ENCODE results near the gene HLA-DOA. TPM values are rescaled to one million over a fixed set of nuclear protein-coding genes. Genes with fewer than 3 reads are reported as not detected.

HLA-DOA gene
- total RNA-seq, 1 experiment from 2014 or later, result 4.1 TPM

DNA sequence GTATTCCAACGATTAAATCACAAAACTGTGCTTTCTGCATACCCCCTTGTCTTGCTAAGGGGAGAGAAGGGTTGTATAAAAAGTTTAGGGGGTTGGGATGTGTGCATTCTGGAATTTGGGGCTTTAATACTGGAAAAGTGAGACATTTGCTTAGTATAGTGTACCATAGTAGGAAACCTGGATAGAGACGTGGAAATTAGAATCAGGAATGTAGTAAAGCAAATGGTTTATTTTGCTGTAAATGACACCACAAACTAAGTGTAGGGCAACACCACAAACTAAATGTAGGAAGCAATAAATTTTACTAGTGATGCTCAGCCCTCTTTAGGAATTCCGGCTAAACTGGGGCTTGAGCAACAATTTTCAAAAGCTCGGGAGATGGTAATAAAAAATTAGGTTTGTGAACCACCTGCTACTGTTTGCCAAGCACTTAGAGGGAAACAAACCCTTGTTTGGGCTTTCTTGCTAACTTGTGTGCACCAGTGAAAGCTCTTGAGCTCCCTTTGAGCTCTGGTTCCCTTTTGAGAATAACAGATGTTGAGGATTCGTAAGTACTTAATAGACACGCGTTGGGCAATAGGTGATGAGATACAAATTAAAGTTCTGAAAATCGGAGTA, 27.2 kb downstream of the HLA-DOA start:
- CTCF ChIA-PET, result interaction anchor here (1.1 to 5.3 kb wide), 3 partner anchors 11 to 49 kb away, joined by 3 to 143 read pairs (median 4); partner anchors contain the start of genes BRD2 and HLA-DMA
- intact Hi-C loops (cut with micrococcal nuclease; ENCODE audit: unreplicated experiment), result no loop called here
- Mint-ChIP-seq H3K27ac (ENCODE audit: unreplicated experiment) (peak overlapping the region; percentile 57), H3K27me3 (ENCODE audit: unreplicated experiment) (peaks cover 14% of the 10 kb centered on the region), H3K4me3 (ENCODE audit: low read depth, unreplicated experiment) (no peak overlapping the region), H3K36me3 (ENCODE audit: insufficient read depth, unreplicated experiment) (peaks cover 60% of the 10 kb centered on the region), H3K4me1 (ENCODE audit: low read depth, unreplicated experiment) (peaks cover 63% of the 10 kb centered on the region), H3K9me3 (ENCODE audit: low read depth, unreplicated experiment) (no peaks in the 10 kb centered on the region)
- BruUV-seq (replicated peaks), result no TSS peak
- DNase-seq, result no peak
- no peak for TF ChIP-seq CTCF (IDR thresholded peaks at IDR 0.05; ENCODE audit: unreplicated experiment)

- Mint-ChIP-seq H3K4me1 (ENCODE audit: low read depth, unreplicated experiment) (peaks cover 78% of the 10 kb centered on the region), H3K27me3 (ENCODE audit: unreplicated experiment) (no peaks in the 10 kb centered on the region), H3K36me3 (ENCODE audit: insufficient read depth, unreplicated experiment) (peaks cover 76% of the 10 kb centered on the region), H3K27ac (ENCODE audit: unreplicated experiment) (peak overlapping the region; percentile 69), H3K9me3 (ENCODE audit: low read depth, unreplicated experiment) (no peaks in the 10 kb centered on the region), H3K4me3 (ENCODE audit: low read depth, unreplicated experiment) (no peak overlapping the region)
- TF ChIP-seq CTCF (IDR thresholded peaks at IDR 0.05; ENCODE audit: unreplicated experiment), result no peak
- no TSS peak for BruUV-seq (replicated peaks)
- intact Hi-C loops (cut with micrococcal nuclease; ENCODE audit: unreplicated experiment), result no loop called here
- CTCF ChIA-PET, result interaction anchor here (1.4 kb wide), 1 partner anchor 142 kb away, joined by 8 read pairs; the partner anchor contains the start of gene TAP2
- DNase-seq, result no peak
Measured at GRCh38 chr6:32980488-32981038, 28.8 kb downstream of the HLA-DOA start.

- peaks cover 83% of the 10 kb centered on the region for H3K36me3 Mint-ChIP-seq (ENCODE audit: insufficient read depth, unreplicated experiment)
- no peak overlapping the region for H3K4me3 Mint-ChIP-seq (ENCODE audit: low read depth, unreplicated experiment)
- CTCF ChIA-PET, result interaction anchor here (0.7 to 1.4 kb wide), 3 partner anchors 14 to 449 kb away, joined by 3 to 8 read pairs (median 3); partner anchors contain the start of gene TAP2
- no peaks in the 10 kb centered on the region for H3K9me3 Mint-ChIP-seq (ENCODE audit: low read depth, unreplicated experiment)
- intact Hi-C loops (cut with micrococcal nuclease; ENCODE audit: unreplicated experiment), result no loop called here
- no peak for DNase-seq
- H3K4me1 Mint-ChIP-seq (ENCODE audit: low read depth, unreplicated experiment), result peaks cover 78% of the 10 kb centered on the region
- no peaks in the 10 kb centered on the region for H3K27me3 Mint-ChIP-seq (ENCODE audit: unreplicated experiment)
- TF ChIP-seq CTCF (IDR thresholded peaks at IDR 0.05; ENCODE audit: unreplicated experiment), result no peak
- BruUV-seq (replicated peaks), result no TSS peak
- H3K27ac Mint-ChIP-seq (ENCODE audit: unreplicated experiment), result peak overlapping the region; percentile 69
Measured at GRCh38 chr6:32979720-32980487, 29.5 kb downstream of the HLA-DOA start.

DNA sequence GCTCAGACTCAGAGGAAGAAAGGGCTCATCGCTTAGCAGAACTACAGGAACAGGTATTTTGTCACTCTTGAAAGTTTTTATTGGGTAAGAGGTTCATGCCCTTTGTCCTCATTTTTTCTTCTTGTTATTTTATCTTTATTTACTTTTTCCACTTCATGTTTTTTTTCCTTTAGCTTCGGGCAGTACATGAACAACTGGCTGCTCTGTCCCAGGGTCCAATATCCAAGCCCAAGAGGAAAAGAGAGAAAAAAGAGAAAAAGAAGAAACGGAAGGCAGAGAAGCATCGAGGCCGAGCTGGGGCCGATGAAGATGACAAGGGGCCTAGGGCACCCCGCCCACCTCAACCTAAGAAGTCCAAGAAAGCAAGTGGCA, 31.5 kb downstream of the HLA-DOA start:
- H3K27ac Mint-ChIP-seq (ENCODE audit: unreplicated experiment), result peak overlapping the region; percentile 85

More for the DNA sequence above, 31.5 kb downstream of the HLA-DOA start:
- intact Hi-C loops (cut with micrococcal nuclease; ENCODE audit: unreplicated experiment), result no loop called here
- H3K4me3 Mint-ChIP-seq (ENCODE audit: low read depth, unreplicated experiment), result peak overlapping the region; percentile 77
- DNase-seq, result no peak
- TF ChIP-seq CTCF (IDR thresholded peaks at IDR 0.05; ENCODE audit: unreplicated experiment), result no peak
- CTCF ChIA-PET, result interaction anchor here (1.0 kb wide), 1 partner anchor 23 kb away, joined by 4 read pairs; no protein-coding TSS in a partner anchor
- H3K4me1 Mint-ChIP-seq (ENCODE audit: low read depth, unreplicated experiment), result peaks cover 62% of the 10 kb centered on the region
- no peaks in the 10 kb centered on the region for H3K27me3 Mint-ChIP-seq (ENCODE audit: unreplicated experiment)
- H3K9me3 Mint-ChIP-seq (ENCODE audit: low read depth, unreplicated experiment), result no peaks in the 10 kb centered on the region
- H3K36me3 Mint-ChIP-seq (ENCODE audit: insufficient read depth, unreplicated experiment), result peaks cover 97% of the 10 kb centered on the region
- no TSS peak for BruUV-seq (replicated peaks)
